Iris pigment epithelial cell (primary cell): Measurements from ENCODE around the gene RHAG.
"Not testable (repeated sequence)": the region's sequence is repeated elsewhere in the genome, so short reads cannot be mapped to it uniquely, and the experiment has no call there.

Experiments
- DNase-seq: peaks from one replicate; pipeline ENCODE4 v3.0.0-alpha.2; 2011; ENCODE audit warnings: low read depth

RHAG gene

GRCh38 chr6:49635978-49636712 is 494 bp downstream of the RHAG start:
- DNase-seq, result no peak

GRCh38 chr6:49635480-49635879 is 1.2 kb downstream of the RHAG start:
- no peak for DNase-seq

GRCh38 chr6:49634836-49635218 is 1.8 kb downstream of the RHAG start:
- DNase-seq, result no peak

GRCh38 chr6:49634092-49634835 is 2.4 kb downstream of the RHAG start:
- no peak for DNase-seq

- DNase-seq, result no peak
Observed at GRCh38 chr6:49633541-49633940, 3.1 kb downstream of the RHAG start.

GRCh38 chr6:49632727-49633126 is 3.9 kb downstream of the RHAG start:
- no peak for DNase-seq

- not testable (repeated sequence) for DNase-seq
Observed at GRCh38 chr6:49629485-49630088, 7.1 kb downstream of the RHAG start.

GRCh38 chr6:49626811-49627210 is 9.8 kb downstream of the RHAG start:
- no peak for DNase-seq

- no peak for DNase-seq
Observed at GRCh38 chr6:49618257-49618656, 18.4 kb downstream of the RHAG start.

GRCh38 chr6:49614144-49614543 is 22.5 kb downstream of the RHAG start:
- not testable (repeated sequence) for DNase-seq

- no peak for DNase-seq
Observed at GRCh38 chr6:49609285-49609684, 27.4 kb downstream of the RHAG start.

GRCh38 chr6:49608275-49608674 is 28.4 kb downstream of the RHAG start:
- DNase-seq, result not testable (repeated sequence)

GRCh38 chr6:49607391-49607982 is 29.2 kb downstream of the RHAG start:
- no peak for DNase-seq

GRCh38 chr6:49606721-49607390 is 29.8 kb downstream of the RHAG start:
- DNase-seq, result peak; percentile 76

GRCh38 chr6:49604080-49604479 is 32.6 kb downstream of the RHAG start:
- not testable (repeated sequence) for DNase-seq

- DNase-seq, result not testable (repeated sequence)
Observed at GRCh38 chr6:49587262-49587661, 49.4 kb downstream of the RHAG start.

- DNase-seq, result peak; percentile 57
Observed at GRCh38 chr6:49582529-49582928, 54.1 kb downstream of the RHAG start.

- DNase-seq, result no peak
Observed at GRCh38 chr6:49579649-49580048, 57.0 kb downstream of the RHAG start.

- peak; percentile 37 for DNase-seq
Observed at GRCh38 chr6:49576618-49577017, 60.0 kb downstream of the RHAG start.

GRCh38 chr6:49570474-49571079 is 66.1 kb downstream of the RHAG start:
- peak; percentile 60 for DNase-seq

GRCh38 chr6:49565855-49566254 is 70.8 kb downstream of the RHAG start:
- DNase-seq, result peak; percentile 62

- no peak for DNase-seq
Observed at GRCh38 chr6:49565261-49565660, 71.4 kb downstream of the RHAG start.
